Panc1 (cell line): ENCODE measurements around the gene SPTA1.

Experiments
- CTCF ChIP-seq: fragments of 450-650 bp; IDR thresholded peaks from 2 replicates; pipeline ENCODE4 v1.5.1; 2017; ENCODE audit warnings: mild to moderate bottlenecking
- TCF7L2 ChIP-seq: IDR thresholded peaks from 2 replicates; pipeline ENCODE4 v1.6.1; 2011; ENCODE audit warnings: mild to moderate bottlenecking, low read depth, low read length, inconsistent platforms

- TF ChIP-seq CTCF (no peak), TCF7L2 (no peak)
These were observed 2.6 kb upstream of the SPTA1 start for GRCh38 chr1:158689110-158689509.
